Loucy (cell line): ENCODE measurements around the gene KRTAP10-9.

ENCODE experiments used
- H2AFZ ChIP-seq: fragments of 200-600 bp; sonication (generic); 2 replicates; pipeline ENCODE4 v1.6.0; 2016; ENCODE audit warnings: antibody characterized with exemption, mild to moderate bottlenecking, low read length, moderate library complexity
- H3F3A ChIP-seq: fragments of 200-600 bp; 2 replicates; pipeline ENCODE4 v1.6.0; 2016; ENCODE audit warnings: antibody characterized with exemption, low read depth, mild to moderate bottlenecking
- H3K27me3 ChIP-seq: fragments of 200-600 bp; sonication (generic); 2 replicates; pipeline ENCODE4 v1.6.1; 2014; ENCODE audit warnings: low read length, mild to moderate bottlenecking; ENCODE audit not compliant: insufficient read depth, poor library complexity, severe bottlenecking
- H3K36me3 ChIP-seq: fragments of 200-600 bp; sonication (generic); 2 replicates; pipeline ENCODE4 v1.6.1; 2016; ENCODE audit warnings: low read length; ENCODE audit not compliant: insufficient read depth
- H3K4me1 ChIP-seq: fragments of 200-600 bp; sonication (generic); 2 replicates; pipeline ENCODE4 v1.5.1; 2014; ENCODE audit warnings: low read length, mild to moderate bottlenecking; ENCODE audit not compliant: insufficient read depth, poor library complexity, severe bottlenecking
- H3K4me2 ChIP-seq: fragments of 200-600 bp; sonication (generic); 2 replicates; pipeline ENCODE4 v1.6.0; 2014; ENCODE audit warnings: antibody characterized with exemption, low read length, low read depth, mild to moderate bottlenecking; ENCODE audit not compliant: poor library complexity, severe bottlenecking
- H3K4me3 ChIP-seq: fragments of 200-600 bp; sonication (generic); 2 replicates; pipeline ENCODE4 v1.5.1; 2014; ENCODE audit warnings: low read length, mild to moderate bottlenecking, mixed read lengths; ENCODE audit not compliant: poor library complexity, severe bottlenecking
- H3K79me2 ChIP-seq: fragments of 200-600 bp; sonication (generic); 2 replicates; pipeline ENCODE4 v1.6.1; 2014; ENCODE audit warnings: low read length; ENCODE audit not compliant: insufficient read depth
- H3K9ac ChIP-seq: fragments of 200-600 bp; sonication (generic); 2 replicates; pipeline ENCODE4 v1.6.0; 2014; ENCODE audit warnings: mild to moderate bottlenecking, low read depth, low read length, moderate library complexity; ENCODE audit not compliant: poor library complexity, severe bottlenecking
- H3K9me2 ChIP-seq: fragments of 200-600 bp; sonication (generic); replicated peaks from 2 replicates; pipeline ENCODE4 v1.6.1; 2016; ENCODE audit warnings: low read depth, low read length, mixed read lengths
- H3K9me3 ChIP-seq: fragments of 200-600 bp; sonication (generic); 2 replicates; pipeline ENCODE4 v1.6.1; 2014; ENCODE audit warnings: mild to moderate bottlenecking, antibody characterized with exemption, low read length, low read depth; ENCODE audit not compliant: insufficient read depth
- H4K20me1 ChIP-seq: fragments of 200-600 bp; sonication (generic); 2 replicates; pipeline ENCODE4 v1.6.0; 2014; ENCODE audit warnings: antibody characterized with exemption, low read length, mild to moderate bottlenecking; ENCODE audit not compliant: insufficient read depth, poor library complexity, severe bottlenecking
- EZH2phosphoT487 ChIP-seq: fragments of 200-600 bp; IDR thresholded peaks from 2 replicates; pipeline ENCODE4 v1.6.1; 2018; ENCODE audit warnings: antibody characterized with exemption, mild to moderate bottlenecking, moderate library complexity, borderline replicate concordance
- TF ChIP-seq, protein P1 (sequence below): fragments of 200-600 bp; sonication (generic); conservative IDR thresholded peaks from 2 replicates; pipeline ENCODE4 v1.5.1; 2014; ENCODE audit warnings: mild to moderate bottlenecking, antibody characterized with exemption, low read length

KRTAP10-9 gene

GRCh38 chr21:44612029-44612486 lies 14.8 kb upstream of the KRTAP10-9 start, which contains the start of gene KRTAP10-8:
Gene KRTAP10-8, plus strand, starts transcription at chr21:44612079. Its CDS starts 22 bp downstream, at chr21:44612101.
- no peaks in the 10 kb centered on the region for H3K4me1 ChIP-seq
- no peaks in the 10 kb centered on the region for H3K9me2 ChIP-seq
- H3K27me3 ChIP-seq: no peaks in the 10 kb centered on the region
- H3K36me3 ChIP-seq: no peaks in the 10 kb centered on the region
- H3K4me2 ChIP-seq: no peak within 1 kb of the TSS
- no peaks in the 10 kb centered on the region for H3F3A ChIP-seq
- H3K9me3 ChIP-seq: peaks cover 13% of the 10 kb centered on the region; the same call in 1 of the 2 replicates
- no peak within 1 kb of the TSS for H3K9ac ChIP-seq
- no peaks in the 10 kb centered on the region for H3K79me2 ChIP-seq
- TF ChIP-seq, protein P1, sequence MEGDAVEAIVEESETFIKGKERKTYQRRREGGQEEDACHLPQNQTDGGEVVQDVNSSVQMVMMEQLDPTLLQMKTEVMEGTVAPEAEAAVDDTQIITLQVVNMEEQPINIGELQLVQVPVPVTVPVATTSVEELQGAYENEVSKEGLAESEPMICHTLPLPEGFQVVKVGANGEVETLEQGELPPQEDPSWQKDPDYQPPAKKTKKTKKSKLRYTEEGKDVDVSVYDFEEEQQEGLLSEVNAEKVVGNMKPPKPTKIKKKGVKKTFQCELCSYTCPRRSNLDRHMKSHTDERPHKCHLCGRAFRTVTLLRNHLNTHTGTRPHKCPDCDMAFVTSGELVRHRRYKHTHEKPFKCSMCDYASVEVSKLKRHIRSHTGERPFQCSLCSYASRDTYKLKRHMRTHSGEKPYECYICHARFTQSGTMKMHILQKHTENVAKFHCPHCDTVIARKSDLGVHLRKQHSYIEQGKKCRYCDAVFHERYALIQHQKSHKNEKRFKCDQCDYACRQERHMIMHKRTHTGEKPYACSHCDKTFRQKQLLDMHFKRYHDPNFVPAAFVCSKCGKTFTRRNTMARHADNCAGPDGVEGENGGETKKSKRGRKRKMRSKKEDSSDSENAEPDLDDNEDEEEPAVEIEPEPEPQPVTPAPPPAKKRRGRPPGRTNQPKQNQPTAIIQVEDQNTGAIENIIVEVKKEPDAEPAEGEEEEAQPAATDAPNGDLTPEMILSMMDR: no peak
- H3K4me3 ChIP-seq: no peak within 1 kb of the TSS
- no peak within 1 kb of the TSS for H2AFZ ChIP-seq
- no peaks in the 10 kb centered on the region for H4K20me1 ChIP-seq

- no peaks in the 10 kb centered on the region for H4K20me1 ChIP-seq
- H3K4me1 ChIP-seq: no peaks in the 10 kb centered on the region
- no peak overlapping the region for H3K4me2 ChIP-seq
- H3K27me3 ChIP-seq: no peaks in the 10 kb centered on the region
- no peak overlapping the region for H2AFZ ChIP-seq
- H3K79me2 ChIP-seq: no peaks in the 10 kb centered on the region
- no peak overlapping the region for H3K9ac ChIP-seq
- no peaks in the 10 kb centered on the region for H3K36me3 ChIP-seq
- H3K9me2 ChIP-seq: no peaks in the 10 kb centered on the region
- no peak overlapping the region for H3K4me3 ChIP-seq
- H3F3A ChIP-seq: no peaks in the 10 kb centered on the region
- TF ChIP-seq, protein P1: no peak
- no peak for TF ChIP-seq EZH2phosphoT487
- peaks cover 13% of the 10 kb centered on the region; the same call in 1 of the 2 replicates for H3K9me3 ChIP-seq
These were observed 14.1 kb upstream of the KRTAP10-9 start for GRCh38 chr21:44612669-44613229.

GRCh38 chr21:44613386-44614155 lies 13.3 kb upstream of the KRTAP10-9 start:
- H3K79me2 ChIP-seq: no peaks in the 10 kb centered on the region
- TF ChIP-seq, protein P1: no peak
- TF ChIP-seq EZH2phosphoT487: no peak
- no peak overlapping the region for H3K4me3 ChIP-seq

More at GRCh38 chr21:44613386-44614155, 13.3 kb upstream of the KRTAP10-9 start:
- H3K9me2 ChIP-seq: no peaks in the 10 kb centered on the region
- H3F3A ChIP-seq: no peaks in the 10 kb centered on the region
- H3K9ac ChIP-seq: no peak overlapping the region
- no peak overlapping the region for H2AFZ ChIP-seq
- no peaks in the 10 kb centered on the region for H3K36me3 ChIP-seq
- H4K20me1 ChIP-seq: no peaks in the 10 kb centered on the region
- H3K4me2 ChIP-seq: no peak overlapping the region
- no peaks in the 10 kb centered on the region for H3K4me1 ChIP-seq
- H3K9me3 ChIP-seq: peaks cover 13% of the 10 kb centered on the region; the same call in 1 of the 2 replicates
- H3K27me3 ChIP-seq: no peaks in the 10 kb centered on the region
